A549 (cell line): ENCODE measurements around the gene PAX8.

Source experiments
- CHD4 ChIP-seq: fragments of 200-600 bp; sonication (generic); IDR thresholded peaks from 2 replicates; pipeline ENCODE4 v1.6.1; 2016; ENCODE audit warnings: antibody characterized with exemption, mild to moderate bottlenecking, borderline replicate concordance
- CTCF ChIP-seq: fragments of >200 bp; sonication (Bioruptor Twin); formaldehyde crosslinking; IDR thresholded peaks from 3 replicates; pipeline ENCODE4 v1.5.1; 2016
- EP300 ChIP-seq, 2 experiments: fragments of >200 bp; sonication (Bioruptor Twin); formaldehyde crosslinking; IDR thresholded peaks; 2 replicates in 1 of 2; 3 replicates in 1 of 2; pipeline ENCODE4 v1.6.1; 2016 to 2017
- HOXB5 ChIP-seq: fragments of 250-450 bp; sonication (Bioruptor Pico); IDR thresholded peaks from 2 replicates; pipeline ENCODE4 v1.5.0; 2020; ENCODE audit warnings: mild to moderate bottlenecking, moderate library complexity
- JUN ChIP-seq, 2 experiments: fragments of >200 bp; sonication (Bioruptor Twin); formaldehyde crosslinking; IDR thresholded peaks; 2 replicates in 1 of 2; 3 replicates in 1 of 2; pipeline ENCODE4 v1.6.1; 2016 to 2017
- MAFK ChIP-seq: fragments of 450-650 bp; IDR thresholded peaks from 2 replicates; pipeline ENCODE4 v1.6.1; 2014; ENCODE audit not compliant: partially characterized antibody
- PHF8 ChIP-seq: fragments of 200-600 bp; sonication (generic); IDR thresholded peaks from 2 replicates; pipeline ENCODE4 v1.6.1; 2016; ENCODE audit warnings: low read depth, mild to moderate bottlenecking, antibody characterized with exemption, moderate library complexity, borderline replicate concordance
- POLR2A ChIP-seq: IDR thresholded peaks from 2 replicates; pipeline ENCODE4 v1.6.1; 2012; ENCODE audit warnings: mild to moderate bottlenecking, low read length
- RAD21 ChIP-seq, 2 experiments: fragments of >200 bp in 1 of 2; sonication (Bioruptor Twin) in 1 of 2; formaldehyde crosslinking in 1 of 2; IDR thresholded peaks in 1 of 2; conservative IDR thresholded peaks in 1 of 2; 2 replicates in 1 of 2; 3 replicates in 1 of 2; pipeline ENCODE4 v1.6.1; 2012 to 2018; ENCODE audit warnings: inconsistent platforms in 1 of 2
- REST ChIP-seq: fragments of 200-600 bp; sonication (generic); IDR thresholded peaks from 2 replicates; pipeline ENCODE4 v1.6.1; 2016; ENCODE audit warnings: antibody characterized with exemption, mild to moderate bottlenecking, moderate library complexity
- SMC3 ChIP-seq: fragments of >200 bp; sonication (Bioruptor Twin); formaldehyde crosslinking; IDR thresholded peaks from 3 replicates; pipeline ENCODE4 v1.6.1; 2018; ENCODE audit warnings: inconsistent platforms
- SREBF2 ChIP-seq: fragments of 450-650 bp; IDR thresholded peaks from 2 replicates; pipeline ENCODE4 v1.6.1; 2014; ENCODE audit warnings: mild to moderate bottlenecking, moderate library complexity

- TF ChIP-seq SREBF2 (no peak), CTCF (no peak), REST (no peak), POLR2A (no peak), PHF8 (no peak), RAD21 (conservative IDR thresholded peaks at IDR 0.05 in 1 of 2, IDR thresholded peaks at IDR 0.05 in 1 of 2) (no peak), EP300 (IDR thresholded peaks at IDR 0.05) (no peak), MAFK (no peak), JUN (IDR thresholded peaks at IDR 0.05) (no peak), SMC3 (no peak), CHD4 (no peak), HOXB5 (CRISPR knock-in tag) (no peak)
Measured at GRCh38 chr2:113300281-113300680, 21.6 kb upstream of the PAX8 start.
